ENCODE measurements around the gene ZCCHC7.
A peak's percentile ranks its signal among the peaks of the same experiment; 100 is the strongest.
"Not testable (repeated sequence)": the region's sequence is repeated elsewhere in the genome, so short reads cannot be mapped to it uniquely, and the experiment has no call there.

ZCCHC7 gene

GRCh38 chr9:37301042-37301853, 180.9 kb downstream of the ZCCHC7 start:
- FAIRE-seq, result no peak

GRCh38 chr9:37301854-37302172, 181.4 kb downstream of the ZCCHC7 start:
- no peak for FAIRE-seq

- no peak for FAIRE-seq
These were observed 181.9 kb downstream of the ZCCHC7 start for GRCh38 chr9:37302277-37302676.

- FAIRE-seq, result not testable (repeated sequence)
These were observed 182.9 kb downstream of the ZCCHC7 start for GRCh38 chr9:37303272-37303671.

GRCh38 chr9:37309136-37309535, 188.8 kb downstream of the ZCCHC7 start:
- FAIRE-seq, result no peak

GRCh38 chr9:37311938-37312708, 191.7 kb downstream of the ZCCHC7 start:
- FAIRE-seq, result no peak

- no peak for FAIRE-seq
These were observed 203.9 kb downstream of the ZCCHC7 start for GRCh38 chr9:37324261-37324683.

GRCh38 chr9:37324691-37325490, 204.5 kb downstream of the ZCCHC7 start:
- no peak for FAIRE-seq

- FAIRE-seq, result no peak
These were observed 205.4 kb downstream of the ZCCHC7 start for GRCh38 chr9:37325778-37326177.

- no peak for FAIRE-seq
These were observed 207.2 kb downstream of the ZCCHC7 start for GRCh38 chr9:37327553-37327952.

GRCh38 chr9:37328556-37329227, 208.3 kb downstream of the ZCCHC7 start:
- peak; percentile 96 for FAIRE-seq

GRCh38 chr9:37329576-37329975, 209.2 kb downstream of the ZCCHC7 start:
- FAIRE-seq, result peak; percentile 36

GRCh38 chr9:37331871-37332270, 211.5 kb downstream of the ZCCHC7 start:
- no peak for FAIRE-seq

- peak; percentile 10 for FAIRE-seq
These were observed 212.2 kb downstream of the ZCCHC7 start for GRCh38 chr9:37332578-37332977.

- peak; percentile 5 for FAIRE-seq
These were observed 212.9 kb downstream of the ZCCHC7 start for GRCh38 chr9:37333288-37333687.

GRCh38 chr9:37335238-37335637, 214.9 kb downstream of the ZCCHC7 start:
- no peak for FAIRE-seq

- no peak for FAIRE-seq
These were observed 215.8 kb downstream of the ZCCHC7 start for GRCh38 chr9:37336150-37336549.

- FAIRE-seq, result no peak
These were observed 217.0 kb downstream of the ZCCHC7 start for GRCh38 chr9:37337301-37337890.

GRCh38 chr9:37338218-37338617, 217.8 kb downstream of the ZCCHC7 start:
- no peak for FAIRE-seq

GRCh38 chr9:37339923-37340322, 219.5 kb downstream of the ZCCHC7 start:
- FAIRE-seq, result no peak

GRCh38 chr9:37340961-37341360, 220.6 kb downstream of the ZCCHC7 start:
- no peak for FAIRE-seq

GRCh38 chr9:37341704-37342103, 221.3 kb downstream of the ZCCHC7 start:
- no peak for FAIRE-seq

Data from colon (tissue), 2 donors.